Liver (tissue), 9 donors: Measurements from ENCODE around the gene ZNF579. TPM values are rescaled to one million over a fixed set of nuclear protein-coding genes. Genes with fewer than 3 reads are reported as not detected.

Experiments
- DNase-seq: peaks from one replicate; pipeline ENCODE4 v3.0.0-alpha.2; 2017; ENCODE audit warnings: low spot score
- H3K27ac ChIP-seq, 2 donors: one replicate each; pipeline ENCODE4 v1.7.0; 2013; ENCODE audit warnings: inconsistent platforms in 2 of 2, low read length in 2 of 2, control low read depth in 1 of 2, low read depth in 1 of 2, mild to moderate bottlenecking in 1 of 2
- H3K27me3 ChIP-seq, 4 donors: one replicate each; pipeline versions ENCODE4 v1.6.1 to v1.7.0; 2013; ENCODE audit warnings: low read length in 3 of 4, inconsistent platforms in 1 of 4, mild to moderate bottlenecking in 1 of 4, moderate library complexity in 1 of 4; ENCODE audit not compliant: control insufficient read depth in 4 of 4, insufficient read depth in 4 of 4
- H3K36me3 ChIP-seq, 4 donors: one replicate each; pipeline versions ENCODE4 v1.6.1 to v1.7.0; 2013; ENCODE audit warnings: low read length in 3 of 4, mild to moderate bottlenecking in 3 of 4, low read depth in 1 of 4, moderate library complexity in 1 of 4; ENCODE audit not compliant: control insufficient read depth in 4 of 4, insufficient read depth in 3 of 4
- H3K4me1 ChIP-seq, 4 donors: one replicate each; pipeline versions ENCODE4 v1.6.1 to v1.7.0; 2013; ENCODE audit warnings: low read length in 3 of 4, mild to moderate bottlenecking in 3 of 4, moderate library complexity in 1 of 4; ENCODE audit not compliant: control insufficient read depth in 4 of 4, insufficient read depth in 4 of 4
- H3K4me3 ChIP-seq, 3 donors: one replicate each; pipeline versions ENCODE4 v1.6.1 to v1.7.0; 2013; ENCODE audit warnings: low read length in 3 of 3, control low read depth in 1 of 3, low read depth in 1 of 3, mild to moderate bottlenecking in 1 of 3
- H3K9ac ChIP-seq, 2 donors: one replicate each; pipeline ENCODE4 v1.7.0; 2013; ENCODE audit warnings: low read length in 2 of 2, mild to moderate bottlenecking in 2 of 2, moderate library complexity in 2 of 2, control low read depth in 1 of 2, low read depth in 1 of 2
- H3K9me3 ChIP-seq, 4 donors: one replicate each; pipeline versions ENCODE4 v1.6.1 to v1.7.0; 2013; ENCODE audit warnings: low read length in 3 of 4; ENCODE audit not compliant: control insufficient read depth in 4 of 4
- EGR1 ChIP-seq, 2 donors: IDR thresholded peaks; 2 replicates each; pipeline ENCODE4 v1.6.1; 2016 to 2018; ENCODE audit warnings: antibody characterized with exemption in 2 of 2, low read depth in 2 of 2
- FOXA1 ChIP-seq: IDR thresholded peaks from 2 replicates; pipeline ENCODE4 v1.6.1; 2016; ENCODE audit warnings: antibody characterized with exemption
- FOXA2 ChIP-seq: IDR thresholded peaks from 2 replicates; pipeline ENCODE4 v1.6.1; 2016; ENCODE audit warnings: antibody characterized with exemption
- GABPA ChIP-seq, 2 donors: IDR thresholded peaks in 1 of 2; conservative IDR thresholded peaks in 1 of 2; 2 replicates each; pipeline ENCODE4 v1.6.1; 2016; ENCODE audit warnings: antibody characterized with exemption in 2 of 2, mild to moderate bottlenecking in 1 of 2, moderate library complexity in 1 of 2
- HNF4A ChIP-seq, 2 donors: conservative IDR thresholded peaks; 2 replicates each; pipeline ENCODE4 v1.6.1; 2016; ENCODE audit warnings: antibody characterized with exemption in 2 of 2, mild to moderate bottlenecking in 2 of 2
- HNF4G ChIP-seq: IDR thresholded peaks from 2 replicates; pipeline ENCODE4 v1.6.1; 2016; ENCODE audit warnings: antibody characterized with exemption
- JUND ChIP-seq, 2 donors: IDR thresholded peaks; 2 replicates each; pipeline ENCODE4 v1.6.1; 2016; ENCODE audit warnings: antibody characterized with exemption in 2 of 2
- MAX ChIP-seq: IDR thresholded peaks from 2 replicates; pipeline ENCODE4 v1.6.1; 2016; ENCODE audit warnings: antibody characterized with exemption
- NR2F2 ChIP-seq: IDR thresholded peaks from 2 replicates; pipeline ENCODE4 v1.6.1; 2016; ENCODE audit warnings: antibody characterized with exemption
- RAD21 ChIP-seq, 2 donors: IDR thresholded peaks; 2 replicates each; pipeline ENCODE4 v1.6.1; 2016; ENCODE audit warnings: antibody characterized with exemption in 2 of 2, mild to moderate bottlenecking in 2 of 2
- REST ChIP-seq: IDR thresholded peaks from 2 replicates; pipeline ENCODE4 v1.6.1; 2016; ENCODE audit warnings: antibody characterized with exemption, mild to moderate bottlenecking
- RXRA ChIP-seq, 2 donors: IDR thresholded peaks; 2 replicates each; pipeline ENCODE4 v1.6.1; 2017 to 2018; ENCODE audit warnings: antibody characterized with exemption in 2 of 2, mild to moderate bottlenecking in 1 of 2
- SP1 ChIP-seq: IDR thresholded peaks from 2 replicates; pipeline ENCODE4 v1.6.1; 2018; ENCODE audit warnings: antibody characterized with exemption, mild to moderate bottlenecking
- TAF1 ChIP-seq: conservative IDR thresholded peaks from 2 replicates; pipeline ENCODE4 v1.6.1; 2016; ENCODE audit warnings: antibody characterized with exemption, mild to moderate bottlenecking
- YY1 ChIP-seq: IDR thresholded peaks from 2 replicates; pipeline ENCODE4 v1.6.1; 2016; ENCODE audit warnings: antibody characterized with exemption, mild to moderate bottlenecking
- WGBS: extraction: QIAGEN DNeasy Blood & Tissue Kit; methylation state at CpG from one replicate; pipeline ENCODE4 v1.1.7; 2013; 5-methylcytosine and 5-hydroxymethylcytosine counted together
- polyA plus RNA-seq, 2 donors: library from polyadenylated mRNA; stranded (reverse) in 1 of 2; unstranded in 1 of 2; fragments of 200-250 nt in 1 of 2; fragments of >200 nt in 1 of 2; fragmentation: Nextera tagmentation in 1 of 2; extraction: Ambion mirVana in 1 of 2; gene quantifications; one replicate each; pipeline versions ENCODE4 v1.2.1 to v1.2.3, GENCODE V29; 2013 to 2015
- total RNA-seq, 2 donors: library from RNA; depleted of rRNA; stranded (reverse); fragments of >200 nt; gene quantifications; one replicate each; pipeline ENCODE4 v1.2.3, GENCODE V29; 2014
- TF ChIP-seq, protein P1 (sequence below): IDR thresholded peaks from 2 replicates; pipeline ENCODE4 v1.6.1; 2016; ENCODE audit warnings: antibody characterized with exemption
- TF ChIP-seq, protein P2 (sequence below): fragments of 150-350 bp; IDR thresholded peaks from 2 replicates; pipeline ENCODE4 v1.5.1; 2017; ENCODE audit warnings: improper control_type of control experiment, low read depth, low read length; ENCODE audit not compliant: missing input control
- TF ChIP-seq, protein P3 (sequence below): IDR thresholded peaks from 2 replicates; pipeline ENCODE4 v1.6.1; 2016; ENCODE audit warnings: antibody characterized with exemption
- donor health status: healthy.
- donor health status: healthy.
- donor health status: healthy.
- donor health status: healthy.
- donor health status: healthy.

Gene ZNF579
- total and polyA plus RNA-seq, 4 donors, result 0.92 to 3.3 (median 1.2) TPM

DNA sequence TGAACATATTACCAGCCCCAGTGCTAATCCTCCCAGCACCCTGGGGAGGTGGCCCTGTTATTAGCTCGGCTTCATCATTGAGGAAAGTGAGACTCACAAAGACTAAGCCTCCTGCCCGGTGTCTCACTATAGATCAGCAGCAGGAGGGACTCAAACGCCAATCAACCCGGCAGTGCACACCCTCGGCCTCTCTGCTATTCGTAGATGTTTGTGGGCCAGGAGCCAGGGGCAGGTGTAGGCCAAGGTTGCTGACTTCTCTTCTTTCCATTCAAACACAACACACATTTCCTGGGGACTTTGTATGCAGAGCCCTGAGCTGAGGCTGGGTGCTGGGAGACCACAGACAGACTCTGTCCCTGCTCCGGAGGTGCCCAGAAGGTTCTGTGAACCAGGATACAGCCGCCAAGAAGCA, 25.9 kb downstream of the ZNF579 start:
- no peaks in the 10 kb centered on the region for H3K36me3 ChIP-seq
- H3K9ac ChIP-seq, result no peak overlapping the region
- no peak for DNase-seq
- 66% methylated on average over 8 of the region's 8 CpGs for WGBS
- TF ChIP-seq FOXA2, result no peak
- no peak for TF ChIP-seq HNF4G
- TF ChIP-seq SP1, result no peak
- no peak for TF ChIP-seq YY1
- no peak for TF ChIP-seq RXRA (IDR thresholded peaks at IDR 0.05)
- TF ChIP-seq, protein P1, sequence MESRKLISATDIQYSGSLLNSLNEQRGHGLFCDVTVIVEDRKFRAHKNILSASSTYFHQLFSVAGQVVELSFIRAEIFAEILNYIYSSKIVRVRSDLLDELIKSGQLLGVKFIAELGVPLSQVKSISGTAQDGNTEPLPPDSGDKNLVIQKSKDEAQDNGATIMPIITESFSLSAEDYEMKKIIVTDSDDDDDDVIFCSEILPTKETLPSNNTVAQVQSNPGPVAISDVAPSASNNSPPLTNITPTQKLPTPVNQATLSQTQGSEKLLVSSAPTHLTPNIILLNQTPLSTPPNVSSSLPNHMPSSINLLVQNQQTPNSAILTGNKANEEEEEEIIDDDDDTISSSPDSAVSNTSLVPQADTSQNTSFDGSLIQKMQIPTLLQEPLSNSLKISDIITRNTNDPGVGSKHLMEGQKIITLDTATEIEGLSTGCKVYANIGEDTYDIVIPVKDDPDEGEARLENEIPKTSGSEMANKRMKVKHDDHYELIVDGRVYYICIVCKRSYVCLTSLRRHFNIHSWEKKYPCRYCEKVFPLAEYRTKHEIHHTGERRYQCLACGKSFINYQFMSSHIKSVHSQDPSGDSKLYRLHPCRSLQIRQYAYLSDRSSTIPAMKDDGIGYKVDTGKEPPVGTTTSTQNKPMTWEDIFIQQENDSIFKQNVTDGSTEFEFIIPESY, result no peak
- no peak for TF ChIP-seq REST
- no peak for TF ChIP-seq JUND (IDR thresholded peaks at IDR 0.05)
- no peak for TF ChIP-seq HNF4A (conservative IDR thresholded peaks at IDR 0.05)
- TF ChIP-seq, protein P2, sequence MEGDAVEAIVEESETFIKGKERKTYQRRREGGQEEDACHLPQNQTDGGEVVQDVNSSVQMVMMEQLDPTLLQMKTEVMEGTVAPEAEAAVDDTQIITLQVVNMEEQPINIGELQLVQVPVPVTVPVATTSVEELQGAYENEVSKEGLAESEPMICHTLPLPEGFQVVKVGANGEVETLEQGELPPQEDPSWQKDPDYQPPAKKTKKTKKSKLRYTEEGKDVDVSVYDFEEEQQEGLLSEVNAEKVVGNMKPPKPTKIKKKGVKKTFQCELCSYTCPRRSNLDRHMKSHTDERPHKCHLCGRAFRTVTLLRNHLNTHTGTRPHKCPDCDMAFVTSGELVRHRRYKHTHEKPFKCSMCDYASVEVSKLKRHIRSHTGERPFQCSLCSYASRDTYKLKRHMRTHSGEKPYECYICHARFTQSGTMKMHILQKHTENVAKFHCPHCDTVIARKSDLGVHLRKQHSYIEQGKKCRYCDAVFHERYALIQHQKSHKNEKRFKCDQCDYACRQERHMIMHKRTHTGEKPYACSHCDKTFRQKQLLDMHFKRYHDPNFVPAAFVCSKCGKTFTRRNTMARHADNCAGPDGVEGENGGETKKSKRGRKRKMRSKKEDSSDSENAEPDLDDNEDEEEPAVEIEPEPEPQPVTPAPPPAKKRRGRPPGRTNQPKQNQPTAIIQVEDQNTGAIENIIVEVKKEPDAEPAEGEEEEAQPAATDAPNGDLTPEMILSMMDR, result no peak
- TF ChIP-seq, protein P3, sequence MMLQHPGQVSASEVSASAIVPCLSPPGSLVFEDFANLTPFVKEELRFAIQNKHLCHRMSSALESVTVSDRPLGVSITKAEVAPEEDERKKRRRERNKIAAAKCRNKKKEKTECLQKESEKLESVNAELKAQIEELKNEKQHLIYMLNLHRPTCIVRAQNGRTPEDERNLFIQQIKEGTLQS, result no peak
- no peak for TF ChIP-seq RAD21 (IDR thresholded peaks at IDR 0.05)
- no peak for TF ChIP-seq NR2F2
- TF ChIP-seq GABPA (IDR thresholded peaks at IDR 0.05 in 1 of 2, conservative IDR thresholded peaks at IDR 0.05 in 1 of 2), result no peak
- no peak for TF ChIP-seq FOXA1
- no peak for TF ChIP-seq MAX
- no peak for TF ChIP-seq TAF1
- TF ChIP-seq EGR1 (IDR thresholded peaks at IDR 0.05; ENCODE audit: low read depth in 2 of 2), result no peak
- peaks cover 0 to 5% (median 2%) of the 10 kb centered on the region in 4 donors for H3K27me3 ChIP-seq
- H3K4me3 ChIP-seq, result no peak overlapping the region
- H3K9me3 ChIP-seq, result no peaks in the 10 kb centered on the region
- no peaks in the 10 kb centered on the region for H3K4me1 ChIP-seq
- no peak overlapping the region for H3K27ac ChIP-seq
